ENCODE data around the gene FAM217B. TPM values are rescaled to one million over a fixed set of nuclear protein-coding genes. Genes with fewer than 3 reads are reported as not detected.
A peak's percentile ranks its signal among the peaks of the same experiment; 100 is the strongest.

FAM217B gene
- polyA plus RNA-seq, 3 donors, result 5.3 to 18.3 (median 18.1) TPM

- Histone ChIP-seq H3K4me2 (replicated peaks; ENCODE audit: extremely low read depth, low read length, poor library complexity, severe bottlenecking) (peak overlapping the region; percentile 83), H3K79me2 (ENCODE audit: insufficient read depth, low read length) (peaks cover 31% of the 10 kb centered on the region), H3K36me3 (replicated peaks in 1 of 2; ENCODE audit: control insufficient read depth in 1 of 2, insufficient read depth in 2 of 2, low read length in 2 of 2) (peaks cover 0 to 12% of the 10 kb centered on the region in 2 donors), H3K4me1 (ENCODE audit: control insufficient read depth in 1 of 2, insufficient read depth in 2 of 2, low read length in 2 of 2) (peaks cover 28 to 38% of the 10 kb centered on the region in 2 donors), H3K9me3 (replicated peaks in 1 of 2; ENCODE audit: control insufficient read depth in 1 of 2, insufficient read depth in 1 of 2, low read length in 2 of 2) (no peaks in the 10 kb centered on the region), H3K9ac (ENCODE audit: insufficient read depth, low read length, poor library complexity, severe bottlenecking) (no peak overlapping the region), H3K4me3 (replicated peaks in 1 of 3; ENCODE audit: low read depth in 2 of 3, low read length in 3 of 3) (no peak overlapping the region), H3K27me3 (ENCODE audit: control insufficient read depth in 2 of 2, insufficient read depth in 2 of 2, low read length in 2 of 2) (no peaks in the 10 kb centered on the region), H3K27ac (ENCODE audit: low read depth in 1 of 2, low read length in 2 of 2) (no peak overlapping the region), H2AFZ (ENCODE audit: insufficient read depth, low read depth, low read length, poor library complexity, severe bottlenecking) (no peak overlapping the region), H4K20me1 (ENCODE audit: insufficient read depth, low read length) (peaks cover 26% of the 10 kb centered on the region)
- H3K36me3 Mint-ChIP-seq, result peaks cover 8 to 13% of the 10 kb centered on the region in 2 donors
- H3K27me3 Mint-ChIP-seq (ENCODE audit: low read depth in 3 of 3), result peaks cover 0 to 9% (median 5%) of the 10 kb centered on the region in 3 donors
- TF ChIP-seq CTCF (IDR thresholded peaks at IDR 0.05), result no peak
- intact Hi-C loops (cut with micrococcal nuclease), result no loop called here
- H3K4me3 Mint-ChIP-seq, result peak overlapping the region; percentile 59 to 64
- no peak overlapping the region for H3K27ac Mint-ChIP-seq
- whole genome bisulfite sequencing (ENCODE audit: insufficient coverage), result 83% methylated on average over 66 of the region's 72 CpGs
- peaks cover 28% of the 10 kb centered on the region for H3K4me1 Mint-ChIP-seq
- H3K9me3 Mint-ChIP-seq, result peaks cover 0 to 4% (median 0%) of the 10 kb centered on the region in 7 donors
- no peak for DNase-seq
These were observed 7.4 kb upstream of the FAM217B start for GRCh38 chr20:59932616-59933295.

- Histone ChIP-seq H3K4me2 (replicated peaks; ENCODE audit: extremely low read depth, low read length, poor library complexity, severe bottlenecking) (peak within 1 kb of the TSS; percentile 83), H3K9ac (ENCODE audit: insufficient read depth, low read length, poor library complexity, severe bottlenecking) (peak within 1 kb of the TSS; percentile 13), H2AFZ (ENCODE audit: insufficient read depth, low read depth, low read length, poor library complexity, severe bottlenecking) (peak within 1 kb of the TSS; percentile 82), H3K4me3 (replicated peaks in 1 of 3; ENCODE audit: low read depth in 2 of 3, low read length in 3 of 3) (peak within 1 kb of the TSS; percentile 49 to 77 (median 65)), H3K27ac (ENCODE audit: low read depth in 1 of 2, low read length in 2 of 2) (no peak within 1 kb of the TSS), H3K9me3 (replicated peaks in 1 of 2; ENCODE audit: control insufficient read depth in 1 of 2, insufficient read depth in 1 of 2, low read length in 2 of 2) (no peaks in the 10 kb centered on the region), H3K79me2 (ENCODE audit: insufficient read depth, low read length) (peaks cover 37% of the 10 kb centered on the region), H4K20me1 (ENCODE audit: insufficient read depth, low read length) (peaks cover 32% of the 10 kb centered on the region), H3K4me1 (ENCODE audit: control insufficient read depth in 1 of 2, insufficient read depth in 2 of 2, low read length in 2 of 2) (peaks cover 34 to 44% of the 10 kb centered on the region in 2 donors), H3K27me3 (ENCODE audit: control insufficient read depth in 2 of 2, insufficient read depth in 2 of 2, low read length in 2 of 2) (no peaks in the 10 kb centered on the region), H3K36me3 (replicated peaks in 1 of 2; ENCODE audit: control insufficient read depth in 1 of 2, insufficient read depth in 2 of 2, low read length in 2 of 2) (peaks cover 0 to 12% of the 10 kb centered on the region in 2 donors)
- Mint-ChIP-seq H3K4me1 (peaks cover 34% of the 10 kb centered on the region), H3K36me3 (peaks cover 8 to 15% of the 10 kb centered on the region in 2 donors), H3K27me3 (ENCODE audit: low read depth in 3 of 3) (peaks cover 0 to 9% (median 5%) of the 10 kb centered on the region in 3 donors), H3K27ac (no peak within 1 kb of the TSS), H3K4me3 (peak within 1 kb of the TSS; percentile 78 to 84), H3K9me3 (peaks cover 0 to 4% (median 0%) of the 10 kb centered on the region in 7 donors)
- no peak for TF ChIP-seq CTCF (IDR thresholded peaks at IDR 0.05)
- 40% methylated on average over 45 of the region's 65 CpGs for WGBS (ENCODE audit: insufficient coverage)
- peak in 1 of 3 donors; percentile 26 for DNase-seq
- intact Hi-C loops (cut with micrococcal nuclease), result no loop called here
These were observed 6.8 kb upstream of the FAM217B start, which contains the start of gene SYCP2 for GRCh38 chr20:59933296-59933848. SYCP2 (minus strand) TSS chr20:59933637; CDS start chr20:59922413, 11,224 bp downstream.
